Effector CD4-positive, alpha-beta T cell (primary cell): ENCODE data around the gene FRRS1L.

Experiments
- DNase-seq: peaks from one replicate; pipeline ENCODE4 v3.0.0-alpha.2; 2020

Gene FRRS1L

DNA sequence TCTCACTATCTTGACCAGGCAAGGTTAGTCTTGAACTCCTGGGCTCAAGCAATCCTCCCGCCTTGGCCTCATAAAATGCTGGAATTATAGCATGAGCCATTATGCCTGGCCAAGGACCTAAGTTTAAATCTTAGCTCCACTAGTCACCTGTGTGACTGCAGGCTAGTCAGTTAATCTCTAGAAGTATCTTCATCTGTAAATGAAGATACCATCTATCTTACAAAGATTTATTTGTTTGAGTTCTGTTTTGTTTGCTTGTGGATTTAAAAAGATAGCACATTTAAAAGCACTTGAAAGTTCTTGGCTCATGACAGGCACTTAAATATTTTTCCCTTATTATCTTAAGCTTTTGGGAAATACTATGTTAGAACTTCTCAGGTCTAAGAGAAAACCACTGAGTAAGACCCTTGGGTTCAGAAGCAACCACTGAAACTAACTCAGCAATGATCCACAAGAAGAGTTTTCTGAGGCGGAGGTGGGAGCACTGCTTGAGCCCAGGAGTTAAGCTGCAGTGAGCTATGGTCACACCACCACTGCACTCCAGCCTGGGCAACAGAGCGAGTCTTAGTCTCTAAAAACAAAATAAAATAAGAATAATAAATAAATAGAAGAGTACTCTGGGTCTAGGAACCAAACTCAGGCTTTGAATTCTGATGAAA, 66.4 kb downstream of the FRRS1L start:
- DNase-seq = no peak

DNA sequence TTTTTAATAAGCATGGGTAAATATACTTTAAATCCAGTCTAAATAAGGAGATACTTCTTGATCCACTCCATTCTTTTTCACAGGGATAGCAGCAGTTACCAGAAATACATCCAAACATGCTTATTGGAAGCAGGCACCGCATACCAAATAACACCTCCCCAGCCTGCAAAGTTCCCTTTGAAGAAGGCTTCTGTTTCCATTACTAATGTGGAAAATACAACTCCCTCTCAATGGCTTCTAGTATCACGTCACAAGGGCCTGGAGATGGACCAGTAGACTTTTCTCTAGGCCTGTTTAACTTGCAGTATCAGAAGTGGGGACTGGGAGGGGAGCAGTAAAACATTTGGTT, 68.1 kb downstream of the FRRS1L start:
- no peak for DNase-seq

DNA sequence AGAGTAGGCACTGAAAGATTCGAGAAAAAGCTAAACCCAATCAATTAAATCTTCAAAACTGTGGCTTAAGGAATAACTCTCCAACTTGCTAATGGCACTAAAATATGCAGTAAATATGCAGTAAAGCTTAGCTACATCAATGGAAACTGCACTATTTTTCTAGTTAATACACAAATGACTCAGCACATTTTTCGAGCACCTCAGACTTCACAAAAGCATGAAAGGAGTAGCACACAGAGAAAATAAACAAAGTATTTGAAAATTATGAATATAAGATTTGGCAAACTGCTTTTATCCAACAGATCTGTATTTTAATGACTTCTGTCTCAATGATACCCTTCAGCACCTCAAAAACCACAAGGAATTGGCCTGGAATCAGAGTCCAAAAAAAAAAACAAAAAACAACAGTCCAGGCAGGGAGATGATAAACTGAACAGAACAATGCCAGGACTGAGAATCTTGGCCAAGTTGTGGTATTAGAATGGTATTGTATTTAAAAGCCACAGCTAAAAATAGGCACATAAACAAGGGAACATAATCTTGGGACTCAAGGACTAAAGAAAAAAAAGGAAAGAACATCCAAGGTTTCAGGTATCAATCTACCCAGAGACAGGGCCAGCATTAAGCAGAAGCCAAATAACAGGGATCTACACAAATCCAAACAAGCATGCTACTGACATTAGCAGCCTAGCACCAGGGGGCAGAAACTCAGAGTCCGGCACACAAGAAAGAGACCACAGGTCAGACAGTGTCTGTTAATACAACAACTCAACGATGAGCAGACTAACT, 68.7 kb downstream of the FRRS1L start:
- no peak for DNase-seq

DNA sequence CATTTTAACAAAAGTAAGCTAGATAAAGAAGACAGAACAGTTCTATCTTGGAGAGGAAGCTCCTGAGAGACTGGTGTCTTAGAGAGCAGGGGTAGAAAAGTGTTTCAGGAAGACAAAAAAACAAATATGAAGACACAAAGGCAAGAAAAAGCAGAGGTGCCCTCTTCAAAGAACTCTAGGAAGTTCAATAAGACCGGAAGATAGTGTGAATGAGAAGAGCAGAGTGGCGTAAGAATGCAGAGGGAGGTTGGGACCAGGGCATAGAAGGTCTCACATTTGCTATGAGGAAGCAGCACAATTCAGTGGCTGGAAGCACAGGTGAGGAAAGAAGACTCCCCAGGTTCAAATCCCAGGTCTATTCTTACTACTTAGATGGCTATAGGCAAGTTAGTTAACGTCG, 69.9 kb downstream of the FRRS1L start:
- no peak for DNase-seq

DNA sequence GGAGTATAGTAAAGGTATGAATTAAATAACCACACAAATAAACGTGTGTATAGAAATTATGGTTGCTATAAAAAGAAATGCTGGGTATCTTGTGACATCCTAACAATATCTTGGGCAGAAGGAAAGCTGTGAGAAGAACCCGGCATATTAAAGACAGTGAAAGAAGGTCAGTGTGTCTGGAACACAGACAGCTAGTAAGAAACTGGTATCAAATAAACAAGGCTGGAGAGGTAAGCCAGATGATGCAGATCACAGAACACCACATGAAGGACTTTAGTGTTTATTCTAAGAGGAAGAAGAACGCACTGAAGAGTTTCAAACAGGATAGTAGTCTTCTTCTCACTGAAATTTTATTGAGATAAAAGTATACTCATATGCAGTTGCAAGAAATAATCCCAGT, 71.7 kb downstream of the FRRS1L start:
- DNase-seq = no peak

GRCh38 chr9:109094268-109094667, 72.8 kb downstream of the FRRS1L start:
- DNase-seq = no peak

GRCh38 chr9:109092587-109092986, 74.5 kb downstream of the FRRS1L start:
- no peak for DNase-seq

- DNase-seq = no peak
Observed at GRCh38 chr9:109092051-109092580, 74.9 kb downstream of the FRRS1L start.

GRCh38 chr9:109088221-109088620, 78.8 kb downstream of the FRRS1L start:
- no peak for DNase-seq

- no peak for DNase-seq
Observed at GRCh38 chr9:109087795-109088194, 79.3 kb downstream of the FRRS1L start.

- DNase-seq = no peak
Observed at GRCh38 chr9:109086221-109086620, 80.8 kb downstream of the FRRS1L start.

- DNase-seq = no peak
Observed at GRCh38 chr9:109085510-109085909, 81.5 kb downstream of the FRRS1L start.

DNA sequence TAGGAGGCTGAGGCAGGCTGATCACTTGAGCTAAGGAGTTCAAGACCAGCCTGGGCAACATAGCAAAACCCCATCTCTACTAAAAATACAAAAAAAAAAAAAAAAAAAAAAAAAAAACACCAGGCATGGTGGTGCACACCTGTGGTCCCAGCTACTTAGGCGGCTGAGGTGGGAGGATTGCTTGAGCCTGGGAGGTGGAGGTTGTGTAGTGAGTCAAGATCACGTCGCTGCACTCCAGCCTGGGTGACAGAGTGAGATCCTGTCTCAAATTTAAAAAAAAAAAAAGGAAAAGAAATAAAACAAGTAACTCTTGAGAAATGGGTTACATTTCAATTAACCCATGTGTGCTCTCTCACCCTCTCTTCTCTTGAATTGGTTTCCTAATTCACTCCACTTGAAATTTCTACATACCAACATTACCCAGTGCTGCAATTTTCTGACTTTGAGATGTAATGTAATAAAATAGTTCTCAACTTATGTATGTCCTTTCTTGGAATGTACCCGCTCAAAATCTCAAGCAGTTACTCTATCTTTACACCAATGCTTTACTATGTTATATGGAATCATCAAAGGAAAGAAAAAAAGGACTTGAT, 83.1 kb downstream of the FRRS1L start:
- DNase-seq = no peak

DNA sequence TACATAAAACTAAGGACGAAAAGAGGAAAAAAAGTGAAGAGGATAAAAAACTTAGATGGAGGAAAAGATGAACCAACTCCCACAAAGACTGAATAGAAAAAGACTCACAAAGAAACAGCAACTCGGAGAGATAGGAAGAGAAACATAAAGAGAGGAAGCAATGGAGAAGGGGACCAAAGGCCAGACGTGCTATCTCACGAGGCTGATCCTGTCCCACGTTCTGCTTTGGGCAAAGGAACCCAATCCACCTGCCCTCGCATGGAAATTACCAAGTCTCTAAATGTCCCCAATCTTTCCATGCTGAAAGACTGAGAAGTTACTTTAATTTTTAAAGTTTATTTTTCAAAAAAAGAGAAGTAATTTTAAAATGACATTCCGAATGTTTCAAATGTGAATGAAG, 83.9 kb downstream of the FRRS1L start:
- DNase-seq = no peak

DNA sequence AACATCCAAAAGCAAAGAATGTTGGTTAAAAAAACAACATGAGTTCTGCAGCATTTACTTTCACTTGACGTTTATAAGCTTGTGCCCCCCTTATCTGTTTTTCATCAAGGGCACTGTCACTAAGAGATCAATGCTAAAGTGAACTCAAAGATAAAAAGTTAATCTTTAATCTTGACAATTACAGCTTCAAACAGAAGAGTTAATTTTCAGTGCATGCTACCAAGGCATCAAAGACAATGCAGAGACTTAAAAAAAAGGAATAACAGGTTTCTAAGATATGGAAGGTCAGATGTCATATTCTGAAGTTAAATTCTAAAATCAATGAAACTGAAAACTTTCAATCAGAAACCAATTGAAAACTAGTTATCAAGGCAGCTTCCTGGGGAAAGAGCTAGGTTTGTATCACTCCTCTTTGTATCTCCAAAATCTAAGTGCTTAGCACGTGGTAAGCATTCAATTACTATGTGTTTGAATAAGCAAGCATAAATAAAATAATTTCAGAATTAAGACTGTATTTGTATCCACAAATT, 84.9 kb downstream of the FRRS1L start:
- DNase-seq = no peak
